ENCODE measurements around the gene SYNJ1. TPM values are rescaled to one million over a fixed set of nuclear protein-coding genes. Genes with fewer than 3 reads are reported as not detected.

SYNJ1 gene
- total and polyA plus RNA-seq, 2 of the 13 experiments (the other 11 are each of a cell fraction or from before 2014, with no cell fraction given), result 2.0 to 2.7 TPM

GRCh38 chr21:32728456-32728839, 635 bp upstream of the SYNJ1 start (continued):
- 0 out of 2 replicates have a peak, but pooled peaks have one; percentile 29 for TF ChIP-seq ZNF124 (CRISPR knock-in tag; IDR thresholded peaks at IDR 0.05)

GRCh38 chr21:32726839-32727686, 750 bp downstream of the SYNJ1 start:
- BruUV-seq (replicated peaks), result no TSS peak
- CTCF ChIA-PET (ENCODE audit: low intra/inter-chr PET ratio, low total read pairs), result no interaction called here
- ATAC-seq, result peak; percentile 52

More at GRCh38 chr21:32726839-32727686, 750 bp downstream of the SYNJ1 start:
- peaks cover 15% of the 10 kb centered on the region; the same call in 1 of the 2 replicates for H3K4me1 ChIP-seq (ENCODE audit: insufficient read depth, low read length)
- no peak for DNase-seq (ENCODE audit: low spot score)
- peak overlapping the region; percentile 71 for H2AFZ ChIP-seq (ENCODE audit: low read length)
- FAIRE-seq, result no peak
- under 1% methylated on average over 25 of the region's 42 CpGs for WGBS (ENCODE audit: low lambda C conversion rate)
- no peaks in the 10 kb centered on the region; a peak in 1 of 5 replicates for H3K27me3 ChIP-seq (ENCODE audit: control insufficient read depth in 1 of 2, insufficient read depth in 2 of 2, low read length in 2 of 2)
- H3K79me2 ChIP-seq (ENCODE audit: insufficient read depth, low read length), result no peaks in the 10 kb centered on the region
- no peaks in the 10 kb centered on the region for H3K36me3 ChIP-seq (replicated peaks in 1 of 2; ENCODE audit: control insufficient read depth in 1 of 2, insufficient read depth in 2 of 2, low read length in 2 of 2)
- intact Hi-C loops (cut with micrococcal nuclease; ENCODE audit: unreplicated experiment) (loop anchor here (5.0 kb wide), 2 partner anchors 40 to 75 kb away; no protein-coding TSS in a partner anchor), in situ Hi-C loops (cut with HindIII; ENCODE audit: extremely low pct_ligation_motif_present, low pct_unique_long_range_greater_than_20kb) (loop anchor here (5.0 kb wide), 1 partner anchor 45 kb away; the partner anchor contains the start of gene PAXBP1)
- H3K4me3 ChIP-seq (replicated peaks in 1 of 3; ENCODE audit: insufficient read depth in 1 of 3, low read depth in 2 of 3, low read length in 3 of 3), result peak overlapping the region; percentile 76 to 94 (median 91)
- POLR2A ChIA-PET, result interaction anchor here (0.7 to 3.2 kb wide), 11 partner anchors 9 to 995 kb away, joined by 3 to 31 read pairs (median 4); partner anchors contain the start of genes CFAP298, DONSON, IFNAR1 and PAXBP1
- H3K9me3 ChIP-seq (ENCODE audit: low read length), result no peaks in the 10 kb centered on the region
- 0 out of 2 replicates have a peak, but pooled peaks have one; percentile 7 for TF ChIP-seq ZNF782 (CRISPR knock-in tag; IDR thresholded peaks at IDR 0.05; ENCODE audit: borderline replicate concordance)
- TF ChIP-seq PRDM10 (CRISPR knock-in tag; IDR thresholded peaks at IDR 0.05; ENCODE audit: low read depth), result peak; percentile 67; the same call in 1 of the 2 replicates
- 0 out of 2 replicates have a peak, but pooled peaks have one; percentile 1 for TF ChIP-seq AKAP8 (CRISPR knock-in tag; IDR thresholded peaks at IDR 0.05)
- TF ChIP-seq ARNTL (CRISPR knock-in tag; IDR thresholded peaks at IDR 0.05), result 0 out of 2 replicates have a peak, but pooled peaks have one; percentile 3
- 0 out of 2 replicates have a peak, but pooled peaks have one; percentile 50 for TF ChIP-seq MAFG (CRISPR knock-in tag; IDR thresholded peaks at IDR 0.05)
- no peak for TF ChIP-seq ARHGAP35 (CRISPR knock-in tag; IDR thresholded peaks at IDR 0.05; ENCODE audit: borderline replicate concordance)
- peak; percentile 8; the same call in 1 of the 2 replicates for TF ChIP-seq SIN3A (IDR thresholded peaks at IDR 0.05; ENCODE audit: borderline replicate concordance, low read depth, low read length)
- peak; percentile 37 for TF ChIP-seq ZNF558 (CRISPR knock-in tag; IDR thresholded peaks at IDR 0.05; ENCODE audit: borderline replicate concordance)
- no peak for TF ChIP-seq ZNF207 (IDR thresholded peaks at IDR 0.05; ENCODE audit: borderline replicate concordance)
- TF ChIP-seq MTA1 (CRISPR knock-in tag; IDR thresholded peaks at IDR 0.05; ENCODE audit: borderline replicate concordance), result peak; percentile 9; the same call in 1 of the 2 replicates
- H3K4me2 ChIP-seq (ENCODE audit: low read depth, low read length), result peak overlapping the region; percentile 75
- no peaks in the 10 kb centered on the region for H4K20me1 ChIP-seq (ENCODE audit: insufficient read depth, low read length)
- peak overlapping the region; percentile 79 for H3K9ac ChIP-seq (ENCODE audit: insufficient read depth, low read depth, low read length)
- H3K27ac ChIP-seq (ENCODE audit: extremely low read length, insufficient read depth, low read length), result peak overlapping the region; percentile 84
